Measurements from ENCODE around the gene FBXW2.

GRCh38 chr9:120777229-120777628 lies 16.0 kb downstream of the FBXW2 start:
- TF ChIP-seq, protein P1, sequence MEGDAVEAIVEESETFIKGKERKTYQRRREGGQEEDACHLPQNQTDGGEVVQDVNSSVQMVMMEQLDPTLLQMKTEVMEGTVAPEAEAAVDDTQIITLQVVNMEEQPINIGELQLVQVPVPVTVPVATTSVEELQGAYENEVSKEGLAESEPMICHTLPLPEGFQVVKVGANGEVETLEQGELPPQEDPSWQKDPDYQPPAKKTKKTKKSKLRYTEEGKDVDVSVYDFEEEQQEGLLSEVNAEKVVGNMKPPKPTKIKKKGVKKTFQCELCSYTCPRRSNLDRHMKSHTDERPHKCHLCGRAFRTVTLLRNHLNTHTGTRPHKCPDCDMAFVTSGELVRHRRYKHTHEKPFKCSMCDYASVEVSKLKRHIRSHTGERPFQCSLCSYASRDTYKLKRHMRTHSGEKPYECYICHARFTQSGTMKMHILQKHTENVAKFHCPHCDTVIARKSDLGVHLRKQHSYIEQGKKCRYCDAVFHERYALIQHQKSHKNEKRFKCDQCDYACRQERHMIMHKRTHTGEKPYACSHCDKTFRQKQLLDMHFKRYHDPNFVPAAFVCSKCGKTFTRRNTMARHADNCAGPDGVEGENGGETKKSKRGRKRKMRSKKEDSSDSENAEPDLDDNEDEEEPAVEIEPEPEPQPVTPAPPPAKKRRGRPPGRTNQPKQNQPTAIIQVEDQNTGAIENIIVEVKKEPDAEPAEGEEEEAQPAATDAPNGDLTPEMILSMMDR (IDR thresholded peaks at IDR 0.05; ENCODE audit: low read depth, low read length): no peak
- no peak for TF ChIP-seq EZH2phosphoT487 (IDR thresholded peaks at IDR 0.05; ENCODE audit: low read depth)
